K562 (cell line): ENCODE measurements around the gene LSR. TPM values are rescaled to one million over a fixed set of nuclear protein-coding genes. Genes with fewer than 3 reads are reported as not detected.

Source experiments
- ATAC-seq: fragments of 200-7000 bp; cut with Tn5 transposase; 3 replicates; pipeline ENCODE4 v1.9.1; 2020; ENCODE audit warnings: moderate library complexity
- BruUV-seq: library from RNA; stranded (reverse); fragments of 400-500 nt; replicated peaks from 2 replicates; lab custom pipeline; 2021; lab: Mats Ljungman, UMichigan
- CTCF ChIA-PET: fragments of 300-600 bp; formaldehyde crosslinking; extraction: SDS; loops from one replicate; lab custom pipeline; 2021; ENCODE audit warnings: low intra/inter-chr PET ratio; lab: Yijun Ruan, JAX
- POLR2A ChIA-PET: fragments of 300-600, 350-650 bp; sonication (Branson Sonifier 250); formaldehyde crosslinking; extraction: SDS; loops from one replicate; lab custom pipeline; 2021; ENCODE audit warnings: antibody characterized with exemption, inconsistent platforms; lab: Yijun Ruan, JAX
- DNase-seq, 4 experiments: peaks; one replicate each; pipeline versions ENCODE4 v3.0.0 to v3.0.0-alpha.2; 2011 to 2018; ENCODE audit warnings: low spot score in 3 of 4, mixed read lengths in 3 of 4; ENCODE audit errors: extremely low read depth in 1 of 4
- FAIRE-seq: peaks from 2 replicates; lab custom pipeline; 2011; peaks lifted over from hg19 to GRCh38; lab: Jason Lieb, UNC
- H2AFZ ChIP-seq: 2 replicates; pipeline ENCODE4 v1.6.0; 2011; ENCODE audit warnings: low read depth, low read length, control low read depth, inconsistent platforms
- H3K27ac ChIP-seq: fragments of 200-600 bp; 3 replicates; pipeline ENCODE4 v1.8.0; 2011; ENCODE audit warnings: low read depth, mild to moderate bottlenecking, control low read depth, inconsistent platforms, low read length, moderate library complexity, mixed read lengths; ENCODE audit errors: extremely low read depth
- H3K27me3 ChIP-seq, 2 experiments: fragments of 300-600 bp in 1 of 2; 2 replicates in 1 of 2; 3 replicates in 1 of 2; pipeline versions ENCODE4 v1.6.0 to v1.8.0; 2011; ENCODE audit warnings: inconsistent platforms in 2 of 2, low read length in 2 of 2, mild to moderate bottlenecking in 1 of 2, mixed read lengths in 1 of 2, moderate library complexity in 1 of 2; ENCODE audit not compliant: control insufficient read depth in 2 of 2, insufficient read depth in 2 of 2
- H3K36me3 ChIP-seq: fragments of 300-600 bp; 3 replicates; pipeline ENCODE4 v1.8.0; 2011; ENCODE audit warnings: mild to moderate bottlenecking, low read length, inconsistent platforms; ENCODE audit not compliant: control insufficient read depth, insufficient read depth
- H3K4me1 ChIP-seq, 2 experiments: fragments of 200-600 bp in 1 of 2; replicated peaks in 1 of 2; 2 replicates in 1 of 2; 3 replicates in 1 of 2; pipeline versions ENCODE4 v1.5.1 to v1.8.0; 2011; ENCODE audit warnings: inconsistent platforms in 2 of 2, low read length in 2 of 2, mild to moderate bottlenecking in 1 of 2, mixed read lengths in 1 of 2, moderate library complexity in 1 of 2; ENCODE audit not compliant: control insufficient read depth in 2 of 2, insufficient read depth in 2 of 2
- H3K4me2 ChIP-seq: 2 replicates; pipeline ENCODE4 v1.6.1; 2011; ENCODE audit warnings: low read length, control low read depth, inconsistent platforms, mixed read lengths; ENCODE audit not compliant: insufficient read depth
- H3K4me3 ChIP-seq: fragments of 200-600 bp; sonication (generic), shearing (Covaris generic); 2 replicates; pipeline ENCODE4 v1.5.1; 2016; ENCODE audit warnings: control low read depth, inconsistent platforms
- H3K79me2 ChIP-seq: fragments of 200-600 bp; 3 replicates; pipeline ENCODE4 v1.8.0; 2011; ENCODE audit warnings: low read length, inconsistent platforms; ENCODE audit not compliant: control insufficient read depth, insufficient read depth
- H3K9ac ChIP-seq, 2 experiments: 2 replicates each; pipeline versions ENCODE4 v1.6.0 to v1.6.1; 2011; ENCODE audit warnings: low read depth in 2 of 2, low read length in 2 of 2, control low read depth in 1 of 2, inconsistent platforms in 1 of 2, mild to moderate bottlenecking in 1 of 2, mixed read lengths in 1 of 2; ENCODE audit not compliant: insufficient read depth in 1 of 2
- H3K9me1 ChIP-seq: one replicate; pipeline ENCODE4 v1.6.0; 2011; ENCODE audit warnings: inconsistent platforms, mild to moderate bottlenecking, low read length, moderate library complexity; ENCODE audit not compliant: control insufficient read depth, insufficient read depth
- H3K9me3 ChIP-seq: replicated peaks from 2 replicates; pipeline ENCODE4 v1.5.1; 2011; ENCODE audit warnings: low read depth, low read length, inconsistent platforms; ENCODE audit not compliant: control insufficient read depth, insufficient read depth
- H4K20me1 ChIP-seq: replicated peaks from 2 replicates; pipeline ENCODE4 v1.6.1; 2011; ENCODE audit warnings: low read length, inconsistent platforms, mixed read lengths; ENCODE audit not compliant: control insufficient read depth, insufficient read depth
- CBX1 ChIP-seq: sonication (generic); IDR thresholded peaks from 2 replicates; pipeline ENCODE4 v1.6.1; 2016; ENCODE audit warnings: antibody characterized with exemption, low read depth, mild to moderate bottlenecking
- CREB5 ChIP-seq: fragments of 250-450 bp; sonication (Bioruptor Pico); IDR thresholded peaks from 2 replicates; pipeline ENCODE4 v1.5.0; 2020; ENCODE audit warnings: mild to moderate bottlenecking
- GTF2E2 ChIP-seq: fragments of 200-800 bp; sonication (Bioruptor generic); IDR thresholded peaks from 2 replicates; pipeline ENCODE4 v1.6.1; 2016; ENCODE audit warnings: missing genetic modification characterization, missing compliant biosample characterization
- HDAC1 ChIP-seq, 2 experiments: fragments of 450-650 bp; IDR thresholded peaks; 2 replicates each; pipeline ENCODE4 v1.6.1; 2016 to 2017; ENCODE audit warnings: inconsistent platforms in 1 of 2, mild to moderate bottlenecking in 1 of 2, moderate library complexity in 1 of 2
- LARP7 ChIP-seq: fragments of 450-650 bp; IDR thresholded peaks from 2 replicates; pipeline ENCODE4 v1.6.1; 2016
- LEF1 ChIP-seq: fragments of 450-650 bp; IDR thresholded peaks from 2 replicates; pipeline ENCODE4 v1.6.1; 2016; ENCODE audit warnings: mild to moderate bottlenecking
- MECOM ChIP-seq: fragments of 250-450 bp; sonication (Bioruptor Pico); IDR thresholded peaks from 2 replicates; pipeline ENCODE4 v1.8.0; 2022; ENCODE audit warnings: inconsistent platforms
- NCOA6 ChIP-seq: fragments of 450-650 bp; IDR thresholded peaks from 2 replicates; pipeline ENCODE4 v1.6.1; 2017; ENCODE audit warnings: mild to moderate bottlenecking
- NFE2 ChIP-seq: IDR thresholded peaks from 2 replicates; pipeline ENCODE4 v1.6.1; 2014; ENCODE audit warnings: antibody characterized with exemption, low read depth
- NRF1 ChIP-seq, 2 experiments: fragments of 450-650 bp; IDR thresholded peaks in 1 of 2; conservative IDR thresholded peaks in 1 of 2; 2 replicates each; pipeline ENCODE4 v1.6.1; 2014; ENCODE audit warnings: mild to moderate bottlenecking in 2 of 2
- RBM39 ChIP-seq: fragments of 200-400 bp; formaldehyde crosslinking; optimal IDR thresholded peaks from 2 replicates; pipeline ENCODE3; 2018; ENCODE audit warnings: low read depth, low read length
- SP2 ChIP-seq: IDR thresholded peaks from 2 replicates; pipeline ENCODE4 v1.6.1; 2011; ENCODE audit warnings: mild to moderate bottlenecking, low read depth, low read length, moderate library complexity; ENCODE audit not compliant: poor library complexity, severe bottlenecking; ENCODE audit errors: extremely low read depth
- ZNF224 ChIP-seq: sonication (generic); formaldehyde crosslinking; IDR thresholded peaks from 2 replicates; pipeline ENCODE4 v1.8.0; 2022; ENCODE audit warnings: mild to moderate bottlenecking, missing genetic modification reagents
- ZNF316 ChIP-seq: fragments of 450-650 bp; IDR thresholded peaks from 2 replicates; pipeline ENCODE4 v1.6.1; 2016
- ZNF76 ChIP-seq: fragments of 250-450 bp; sonication (Bioruptor Pico); IDR thresholded peaks from 2 replicates; pipeline ENCODE4 v1.4.0; 2020; ENCODE audit warnings: mild to moderate bottlenecking, moderate library complexity, borderline replicate concordance
- ZNF766 ChIP-seq: fragments of 200-800 bp; sonication (Bioruptor generic); conservative IDR thresholded peaks from 2 replicates; pipeline ENCODE4 v1.6.1; 2016; ENCODE audit warnings: missing genetic modification characterization, missing compliant biosample characterization
- WGBS: fragments of 100-300 bp; shearing (Covaris generic); methylation state at CpG from one replicate; pipeline ENCODE4 v1.1.6; 2016; ENCODE audit warnings: low coverage, mixed read lengths; ENCODE audit not compliant: insufficient coverage; ENCODE audit errors: missing lambda C conversion rate; 5-methylcytosine and 5-hydroxymethylcytosine counted together
- in situ Hi-C: fragments of 300-500 bp; cut with MboI; formaldehyde crosslinking; loops from 4 replicates; pipeline ENCODE4 v1.15.0; 2018; ENCODE audit warnings: inconsistent platforms, mixed read lengths
- intact Hi-C: fragments of 100-400 bp; cut with micrococcal nuclease; formaldehyde crosslinking; loops from 2 replicates; pipeline ENCODE4 v1.14.2; 2022
- polyA plus RNA-seq, 8 experiments: library from polyadenylated mRNA; depleted of rRNA in 4 of 8; stranded (reverse) in 5 of 8; unstranded in 3 of 8; fragments of >200 nt; fragmentation: Nextera tagmentation in 2 of 8; fragmentation: Illumina TruSeq in 1 of 8; extraction: Ambion mirVana in 2 of 8; extraction: Trizol in 1 of 8; gene quantifications; 2 replicates each; pipeline versions ENCODE4 v1.2.1 to v1.2.3, GENCODE V29; 2011 to 2014; ENCODE audit warnings: inconsistent platforms in 1 of 8, missing spikeins in 1 of 8
- total RNA-seq, 7 experiments: library from RNA; depleted of rRNA in 6 of 7; stranded (reverse); fragments of >200 nt in 6 of 7; fragmentation: Illumina TruSeq in 2 of 7; extraction: Trizol in 2 of 7; gene quantifications; 2 replicates each; pipeline versions ENCODE4 v1.2.1 to v1.2.3, GENCODE V29; 2011 to 2021; ENCODE audit warnings: low replicate concordance in 1 of 7

Gene LSR
- total and polyA plus RNA-seq, 9 of the 15 experiments (the other 6 are each of a cell fraction or from before 2014, with no cell fraction given) = 0.44 to 87.9 (median 28.0) TPM

GRCh38 chr19:35226748-35227147, 22.1 kb upstream of the LSR start:
- CTCF ChIA-PET = no interaction called here

More at GRCh38 chr19:35226748-35227147, 22.1 kb upstream of the LSR start:
- Histone ChIP-seq H3K4me1 (peaks cover 16 to 28% of the 10 kb centered on the region in 2 experiments), H3K27ac (no peak overlapping the region), H3K79me2 (no peaks in the 10 kb centered on the region), H3K9ac (no peak overlapping the region), H3K27me3 (no peaks in the 10 kb centered on the region), H4K20me1 (no peaks in the 10 kb centered on the region), H3K36me3 (no peaks in the 10 kb centered on the region), H3K4me2 (no peak overlapping the region), H3K9me1 (no peaks in the 10 kb centered on the region), H3K4me3 (no peak overlapping the region), H3K9me3 (peaks cover 16% of the 10 kb centered on the region), H2AFZ (no peak overlapping the region)
- DNase-seq (no peak), ATAC-seq (no peak), FAIRE-seq (no peak)
- BruUV-seq = no TSS peak
- intact Hi-C loops = no loop called here
- in situ Hi-C loops = no loop called here
- TF ChIP-seq LARP7 = no peak
- no peak for TF ChIP-seq NFE2
- no peak for TF ChIP-seq ZNF766 (CRISPR knock-in tag)
- no peak for TF ChIP-seq NRF1 (conservative IDR thresholded peaks at IDR 0.05 in 1 of 2, IDR thresholded peaks at IDR 0.05 in 1 of 2)
- TF ChIP-seq NCOA6 = no peak
- no peak for TF ChIP-seq RBM39
- no peak for TF ChIP-seq CREB5 (CRISPR knock-in tag)
- no peak for TF ChIP-seq ZNF316
- no peak for TF ChIP-seq GTF2E2
- no peak for TF ChIP-seq HDAC1 (IDR thresholded peaks at IDR 0.05)
- TF ChIP-seq LEF1 = no peak
- TF ChIP-seq ZNF76 (CRISPR knock-in tag) = no peak
- TF ChIP-seq MECOM (CRISPR knock-in tag) = no peak
- no peak for TF ChIP-seq SP2
- no peak for TF ChIP-seq ZNF224 (CRISPR knock-in tag)
- no peak for TF ChIP-seq CBX1
- POLR2A ChIA-PET = interaction anchor here (0.7 kb wide), 1 partner anchor 40 kb away, joined by 3 read pairs; no protein-coding TSS in a partner anchor
- 89% methylated on average over 5 of the region's 5 CpGs for WGBS
